Neural cell (in vitro differentiated cells): ENCODE results near the gene LRIG1. TPM values are rescaled to one million over a fixed set of nuclear protein-coding genes. Genes with fewer than 3 reads are reported as not detected.

Experiments
- H2AFZ ChIP-seq: fragments of 200-600, 300-800 bp; sonication (generic), shearing (Covaris generic); 2 replicates; pipeline ENCODE4 v1.6.0; 2014; ENCODE audit warnings: low read depth, mild to moderate bottlenecking, antibody characterized with exemption, low read length, moderate library complexity
- H3F3A ChIP-seq: fragments of 200-600 bp; shearing (Covaris generic); 2 replicates; pipeline ENCODE4 v1.6.1; 2016; ENCODE audit warnings: mild to moderate bottlenecking, moderate library complexity, mixed read lengths, antibody characterized with exemption, low read length; ENCODE audit not compliant: insufficient read depth, poor library complexity, severe bottlenecking
- H3K27ac ChIP-seq: fragments of 200-600, 300-800 bp; sonication (generic), shearing (Covaris generic); 2 replicates; pipeline ENCODE4 v1.5.1; 2014; ENCODE audit warnings: mild to moderate bottlenecking, low read length, moderate library complexity
- H3K27me3 ChIP-seq: fragments of 300-800, 200-600 bp; sonication (generic), shearing (Covaris generic); 2 replicates; pipeline ENCODE4 v1.6.0; 2014; ENCODE audit warnings: mild to moderate bottlenecking, low read depth, low read length, moderate library complexity; ENCODE audit not compliant: insufficient read depth
- H3K36me3 ChIP-seq: fragments of 300-800, 200-600 bp; sonication (generic), shearing (Covaris generic); 2 replicates; pipeline ENCODE4 v1.5.1; 2014; ENCODE audit warnings: mild to moderate bottlenecking, antibody characterized with exemption, low read length, moderate library complexity; ENCODE audit not compliant: insufficient read depth
- H3K4me2 ChIP-seq: fragments of 300-800, 200-600 bp; sonication (generic), shearing (Covaris generic); 2 replicates; pipeline ENCODE4 v1.6.0; 2014; ENCODE audit warnings: mild to moderate bottlenecking, low read length
- H3K4me3 ChIP-seq: fragments of 300-800, 200-600 bp; sonication (generic), shearing (Covaris generic); 2 replicates; pipeline ENCODE4 v1.5.1; 2014; ENCODE audit warnings: mild to moderate bottlenecking, low read length, moderate library complexity
- H3K79me2 ChIP-seq: fragments of 200-600 bp; shearing (Covaris generic); replicated peaks from 2 replicates; pipeline ENCODE4 v1.6.0; 2014; ENCODE audit warnings: mild to moderate bottlenecking, low read length, moderate library complexity; ENCODE audit not compliant: insufficient read depth
- H3K9ac ChIP-seq: fragments of 300-800, 200-600 bp; sonication (generic), shearing (Covaris generic); 2 replicates; pipeline ENCODE4 v1.6.1; 2016; ENCODE audit warnings: mild to moderate bottlenecking, low read length, mixed read lengths
- H3K9me2 ChIP-seq: fragments of 200-600 bp; shearing (Covaris generic); 2 replicates; pipeline ENCODE4 v1.6.1; 2016; ENCODE audit warnings: mild to moderate bottlenecking, low read length, mixed read lengths; ENCODE audit not compliant: insufficient read depth
- H3K9me3 ChIP-seq: fragments of 200-600, 300-800 bp; sonication (generic), shearing (Covaris generic); 2 replicates; pipeline ENCODE4 v1.6.1; 2016; ENCODE audit warnings: mild to moderate bottlenecking, mixed run types, low read length, moderate library complexity, mixed read lengths
- H4K20me1 ChIP-seq: fragments of 200-600 bp; shearing (Covaris generic); 2 replicates; pipeline ENCODE4 v1.6.1; 2016; ENCODE audit warnings: mild to moderate bottlenecking, mixed run types; ENCODE audit not compliant: insufficient read depth
- CTCF ChIP-seq: fragments of 450-650 bp; IDR thresholded peaks from 2 replicates; pipeline ENCODE4 v1.5.1; 2014; ENCODE audit warnings: antibody characterized with exemption, mild to moderate bottlenecking, moderate library complexity; ENCODE audit not compliant: poor library complexity, severe bottlenecking
- EP300 ChIP-seq: fragments of 450-650 bp; conservative IDR thresholded peaks from 2 replicates; pipeline ENCODE4 v1.6.1; 2014; ENCODE audit warnings: antibody characterized with exemption, mild to moderate bottlenecking, moderate library complexity; ENCODE audit not compliant: poor library complexity, severe bottlenecking
- EZH2 ChIP-seq: fragments of 200-600, 300-800 bp; shearing (Covaris generic), sonication (generic); IDR thresholded peaks from 2 replicates; pipeline ENCODE4 v1.6.1; 2014; ENCODE audit warnings: antibody characterized with exemption, low read length, borderline replicate concordance, mild to moderate bottlenecking; ENCODE audit not compliant: insufficient read depth, poor library complexity, severe bottlenecking
- MXI1 ChIP-seq: fragments of 450-650 bp; conservative IDR thresholded peaks from 2 replicates; pipeline ENCODE4 v1.6.1; 2014; ENCODE audit warnings: antibody characterized with exemption, mild to moderate bottlenecking; ENCODE audit not compliant: poor library complexity, severe bottlenecking
- POLR2AphosphoS5 ChIP-seq: IDR thresholded peaks from 2 replicates; pipeline ENCODE4 v1.6.1; 2012
- RAD21 ChIP-seq: fragments of 450-650 bp; conservative IDR thresholded peaks from 2 replicates; pipeline ENCODE4 v1.6.1; 2014; ENCODE audit warnings: antibody characterized with exemption, mild to moderate bottlenecking, moderate library complexity
- REST ChIP-seq: IDR thresholded peaks from 2 replicates; pipeline ENCODE4 v1.6.1; 2012; ENCODE audit warnings: borderline replicate concordance
- SMC3 ChIP-seq: fragments of 450-650 bp; conservative IDR thresholded peaks from 2 replicates; pipeline ENCODE4 v1.6.1; 2014; ENCODE audit warnings: antibody characterized with exemption, mild to moderate bottlenecking, moderate library complexity; ENCODE audit not compliant: poor library complexity
- TAF1 ChIP-seq: IDR thresholded peaks from 2 replicates; pipeline ENCODE4 v1.6.1; 2012; ENCODE audit warnings: low read depth
- polyA plus RNA-seq: library from polyadenylated mRNA; depleted of rRNA; stranded (reverse); fragments of >200 nt; gene quantifications from 2 replicates; pipeline ENCODE4 v1.2.3, GENCODE V29; 2014

The LRIG1 gene
- polyA plus RNA-seq, 1 donor from 2014 or later = 7.1 TPM

- H3K4me3 ChIP-seq = no peak overlapping the region
- H3K36me3 ChIP-seq = peaks cover 6% of the 10 kb centered on the region
- H3K9me2 ChIP-seq = no peaks in the 10 kb centered on the region
- no peaks in the 10 kb centered on the region for H3K27me3 ChIP-seq
- H3K4me2 ChIP-seq = no peak overlapping the region
- no peak overlapping the region for H3K9ac ChIP-seq
- no peak overlapping the region for H2AFZ ChIP-seq
- no peaks in the 10 kb centered on the region for H3K79me2 ChIP-seq
- no peaks in the 10 kb centered on the region for H3F3A ChIP-seq
- no peak for TF ChIP-seq RAD21
- H3K27ac ChIP-seq = no peak overlapping the region
- H4K20me1 ChIP-seq = no peaks in the 10 kb centered on the region
- no peaks in the 10 kb centered on the region for H3K9me3 ChIP-seq
These were observed 113.7 kb downstream of the LRIG1 start for GRCh38 chr3:66386925-66387650.

- Histone ChIP-seq H3K4me2 (no peak overlapping the region), H3K4me3 (no peak overlapping the region), H3F3A (no peaks in the 10 kb centered on the region), H3K79me2 (no peaks in the 10 kb centered on the region), H3K9me3 (no peaks in the 10 kb centered on the region), H2AFZ (no peak overlapping the region), H3K9me2 (no peaks in the 10 kb centered on the region), H3K9ac (no peak overlapping the region), H3K36me3 (peaks cover 6% of the 10 kb centered on the region), H4K20me1 (no peaks in the 10 kb centered on the region), H3K27ac (no peak overlapping the region), H3K27me3 (no peaks in the 10 kb centered on the region)
- TF ChIP-seq REST (no peak), POLR2AphosphoS5 (no peak), RAD21 (no peak), CTCF (no peak), SMC3 (no peak), TAF1 (no peak), EZH2 (no peak), EP300 (no peak), MXI1 (no peak)
These were observed 114.6 kb downstream of the LRIG1 start for GRCh38 chr3:66386011-66386924.
